ENCODE data around the gene TMEM106C. TPM values are rescaled to one million over a fixed set of nuclear protein-coding genes. Genes with fewer than 3 reads are reported as not detected.

Gene TMEM106C
- total and polyA plus RNA-seq, 4 donors, result 16.2 to 57.8 (median 25.2) TPM

DNA sequence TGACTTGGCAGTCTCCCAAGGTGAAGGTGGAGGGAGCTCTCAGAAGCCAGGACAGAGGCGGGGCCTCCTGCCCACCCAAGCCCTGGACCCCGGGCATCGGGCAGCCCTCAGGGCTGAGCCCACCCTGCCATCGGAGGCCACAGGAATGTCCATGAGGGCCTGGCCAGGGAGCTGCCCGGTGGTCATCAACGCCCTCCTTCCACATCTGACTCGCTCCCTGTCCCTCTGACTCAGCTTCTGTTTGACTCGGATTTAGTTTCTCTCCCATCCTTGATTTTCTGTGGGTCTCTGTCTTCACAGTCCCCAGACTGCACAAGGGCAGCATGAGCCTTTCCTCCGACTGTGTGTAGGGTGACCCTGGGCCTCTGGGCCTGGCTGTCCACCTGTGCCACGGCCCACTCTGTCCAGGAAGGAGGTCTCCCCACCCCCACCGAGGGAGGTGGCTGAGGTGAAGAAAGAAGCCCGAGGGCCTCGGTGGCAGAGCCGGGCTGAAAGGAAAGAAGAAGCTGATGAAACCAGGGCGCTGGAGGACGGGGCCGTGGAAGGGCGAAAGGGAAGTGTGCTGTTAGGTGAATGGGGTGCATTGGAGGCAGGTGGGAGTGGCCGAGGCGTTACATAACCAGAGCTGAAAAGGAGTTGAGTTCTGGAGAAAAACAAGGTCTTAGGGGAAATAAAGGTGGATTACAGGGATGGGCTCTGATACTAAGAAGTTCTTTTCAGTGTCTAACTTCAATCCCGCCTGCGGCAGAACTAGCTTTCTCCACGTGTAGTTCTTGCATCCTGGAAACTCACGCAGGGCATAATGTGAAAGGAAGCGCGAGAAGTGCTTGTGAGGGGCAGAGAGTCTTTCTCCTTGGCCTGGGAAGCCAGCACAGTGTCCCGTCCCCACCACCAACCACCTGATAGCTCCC is 16.7 kb upstream of the TMEM106C start:
- DNase-seq (ENCODE audit: low spot score), result no peak
- 81% methylated on average over 27 of the region's 27 CpGs for WGBS
- Histone ChIP-seq H3K4me1 (ENCODE audit: control insufficient read depth in 4 of 4, insufficient read depth in 4 of 4, low read length in 3 of 4) (peaks cover 2 to 18% (median 13%) of the 10 kb centered on the region in 4 donors), H3K9ac (ENCODE audit: low read depth in 1 of 2, low read length in 2 of 2) (no peak overlapping the region), H3K27ac (ENCODE audit: low read depth in 1 of 2, low read length in 2 of 2) (no peak overlapping the region), H3K27me3 (ENCODE audit: control insufficient read depth in 4 of 4, insufficient read depth in 4 of 4, low read length in 3 of 4) (no peaks in the 10 kb centered on the region), H3K36me3 (ENCODE audit: control insufficient read depth in 4 of 4, insufficient read depth in 3 of 4, low read depth in 1 of 4, low read length in 3 of 4) (no peaks in the 10 kb centered on the region), H3K4me3 (ENCODE audit: low read depth in 1 of 3, low read length in 3 of 3) (no peak overlapping the region), H3K9me3 (ENCODE audit: control insufficient read depth in 4 of 4, low read length in 3 of 4) (no peaks in the 10 kb centered on the region)
- TF ChIP-seq FOXA2 (IDR thresholded peaks at IDR 0.05) (no peak), YY1 (IDR thresholded peaks at IDR 0.05) (no peak), NR2F2 (IDR thresholded peaks at IDR 0.05) (no peak), EGR1 (IDR thresholded peaks at IDR 0.05; ENCODE audit: low read depth in 2 of 2) (no peak), HNF4G (IDR thresholded peaks at IDR 0.05) (no peak), RAD21 (IDR thresholded peaks at IDR 0.05) (no peak), FOXA1 (IDR thresholded peaks at IDR 0.05) (no peak), GABPA (IDR thresholded peaks at IDR 0.05 in 1 of 2, conservative IDR thresholded peaks at IDR 0.05 in 1 of 2) (no peak), RXRA (IDR thresholded peaks at IDR 0.05) (no peak), TAF1 (conservative IDR thresholded peaks at IDR 0.05) (no peak), SP1 (IDR thresholded peaks at IDR 0.05) (no peak), HNF4A (conservative IDR thresholded peaks at IDR 0.05) (no peak)
- TF ChIP-seq, protein P1, sequence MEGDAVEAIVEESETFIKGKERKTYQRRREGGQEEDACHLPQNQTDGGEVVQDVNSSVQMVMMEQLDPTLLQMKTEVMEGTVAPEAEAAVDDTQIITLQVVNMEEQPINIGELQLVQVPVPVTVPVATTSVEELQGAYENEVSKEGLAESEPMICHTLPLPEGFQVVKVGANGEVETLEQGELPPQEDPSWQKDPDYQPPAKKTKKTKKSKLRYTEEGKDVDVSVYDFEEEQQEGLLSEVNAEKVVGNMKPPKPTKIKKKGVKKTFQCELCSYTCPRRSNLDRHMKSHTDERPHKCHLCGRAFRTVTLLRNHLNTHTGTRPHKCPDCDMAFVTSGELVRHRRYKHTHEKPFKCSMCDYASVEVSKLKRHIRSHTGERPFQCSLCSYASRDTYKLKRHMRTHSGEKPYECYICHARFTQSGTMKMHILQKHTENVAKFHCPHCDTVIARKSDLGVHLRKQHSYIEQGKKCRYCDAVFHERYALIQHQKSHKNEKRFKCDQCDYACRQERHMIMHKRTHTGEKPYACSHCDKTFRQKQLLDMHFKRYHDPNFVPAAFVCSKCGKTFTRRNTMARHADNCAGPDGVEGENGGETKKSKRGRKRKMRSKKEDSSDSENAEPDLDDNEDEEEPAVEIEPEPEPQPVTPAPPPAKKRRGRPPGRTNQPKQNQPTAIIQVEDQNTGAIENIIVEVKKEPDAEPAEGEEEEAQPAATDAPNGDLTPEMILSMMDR (IDR thresholded peaks at IDR 0.05; ENCODE audit: low read depth, low read length, missing input control), result no peak
- TF ChIP-seq, protein P2, sequence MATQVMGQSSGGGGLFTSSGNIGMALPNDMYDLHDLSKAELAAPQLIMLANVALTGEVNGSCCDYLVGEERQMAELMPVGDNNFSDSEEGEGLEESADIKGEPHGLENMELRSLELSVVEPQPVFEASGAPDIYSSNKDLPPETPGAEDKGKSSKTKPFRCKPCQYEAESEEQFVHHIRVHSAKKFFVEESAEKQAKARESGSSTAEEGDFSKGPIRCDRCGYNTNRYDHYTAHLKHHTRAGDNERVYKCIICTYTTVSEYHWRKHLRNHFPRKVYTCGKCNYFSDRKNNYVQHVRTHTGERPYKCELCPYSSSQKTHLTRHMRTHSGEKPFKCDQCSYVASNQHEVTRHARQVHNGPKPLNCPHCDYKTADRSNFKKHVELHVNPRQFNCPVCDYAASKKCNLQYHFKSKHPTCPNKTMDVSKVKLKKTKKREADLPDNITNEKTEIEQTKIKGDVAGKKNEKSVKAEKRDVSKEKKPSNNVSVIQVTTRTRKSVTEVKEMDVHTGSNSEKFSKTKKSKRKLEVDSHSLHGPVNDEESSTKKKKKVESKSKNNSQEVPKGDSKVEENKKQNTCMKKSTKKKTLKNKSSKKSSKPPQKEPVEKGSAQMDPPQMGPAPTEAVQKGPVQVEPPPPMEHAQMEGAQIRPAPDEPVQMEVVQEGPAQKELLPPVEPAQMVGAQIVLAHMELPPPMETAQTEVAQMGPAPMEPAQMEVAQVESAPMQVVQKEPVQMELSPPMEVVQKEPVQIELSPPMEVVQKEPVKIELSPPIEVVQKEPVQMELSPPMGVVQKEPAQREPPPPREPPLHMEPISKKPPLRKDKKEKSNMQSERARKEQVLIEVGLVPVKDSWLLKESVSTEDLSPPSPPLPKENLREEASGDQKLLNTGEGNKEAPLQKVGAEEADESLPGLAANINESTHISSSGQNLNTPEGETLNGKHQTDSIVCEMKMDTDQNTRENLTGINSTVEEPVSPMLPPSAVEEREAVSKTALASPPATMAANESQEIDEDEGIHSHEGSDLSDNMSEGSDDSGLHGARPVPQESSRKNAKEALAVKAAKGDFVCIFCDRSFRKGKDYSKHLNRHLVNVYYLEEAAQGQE (IDR thresholded peaks at IDR 0.05), result no peak
- TF ChIP-seq, protein P3, sequence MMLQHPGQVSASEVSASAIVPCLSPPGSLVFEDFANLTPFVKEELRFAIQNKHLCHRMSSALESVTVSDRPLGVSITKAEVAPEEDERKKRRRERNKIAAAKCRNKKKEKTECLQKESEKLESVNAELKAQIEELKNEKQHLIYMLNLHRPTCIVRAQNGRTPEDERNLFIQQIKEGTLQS (IDR thresholded peaks at IDR 0.05), result no peak

DNA sequence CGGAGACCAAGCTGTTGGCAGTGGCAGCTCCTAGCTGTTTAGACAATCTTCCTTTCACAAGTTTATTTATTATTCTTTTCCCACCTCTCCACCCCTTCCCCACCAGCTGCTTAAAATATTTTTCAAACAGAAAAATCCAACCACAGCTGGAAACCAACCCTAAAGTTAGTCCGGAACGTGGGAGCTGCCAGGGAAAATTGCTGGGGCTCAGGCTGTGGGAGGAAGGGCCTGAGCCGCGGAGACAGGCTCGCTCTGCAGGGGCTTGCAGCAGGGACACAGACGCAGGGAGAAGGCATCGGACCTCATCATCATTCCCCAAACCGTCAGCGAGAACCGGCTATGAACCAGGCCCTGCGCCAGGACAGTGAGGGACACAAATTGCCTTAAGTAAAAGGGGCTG is 16.1 kb upstream of the TMEM106C start:
- Histone ChIP-seq H3K27ac (ENCODE audit: low read depth in 1 of 2, low read length in 2 of 2) (no peak overlapping the region), H3K36me3 (ENCODE audit: control insufficient read depth in 4 of 4, insufficient read depth in 3 of 4, low read depth in 1 of 4, low read length in 3 of 4) (no peaks in the 10 kb centered on the region), H3K9me3 (ENCODE audit: control insufficient read depth in 4 of 4, low read length in 3 of 4) (no peaks in the 10 kb centered on the region), H3K27me3 (ENCODE audit: control insufficient read depth in 4 of 4, insufficient read depth in 4 of 4, low read length in 3 of 4) (no peaks in the 10 kb centered on the region), H3K4me1 (ENCODE audit: control insufficient read depth in 4 of 4, insufficient read depth in 4 of 4, low read length in 3 of 4) (peaks cover 2 to 18% (median 13%) of the 10 kb centered on the region in 4 donors), H3K9ac (ENCODE audit: low read depth in 1 of 2, low read length in 2 of 2) (no peak overlapping the region), H3K4me3 (ENCODE audit: low read depth in 1 of 3, low read length in 3 of 3) (no peak overlapping the region)
- WGBS, result 91% methylated on average over 12 of the region's 12 CpGs
- DNase-seq (ENCODE audit: low spot score), result no peak
- TF ChIP-seq, protein P4, sequence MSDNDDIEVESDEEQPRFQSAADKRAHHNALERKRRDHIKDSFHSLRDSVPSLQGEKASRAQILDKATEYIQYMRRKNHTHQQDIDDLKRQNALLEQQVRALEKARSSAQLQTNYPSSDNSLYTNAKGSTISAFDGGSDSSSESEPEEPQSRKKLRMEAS (IDR thresholded peaks at IDR 0.05), result no peak
- TF ChIP-seq YY1 (IDR thresholded peaks at IDR 0.05) (no peak), FOXA1 (IDR thresholded peaks at IDR 0.05) (no peak), HNF4G (IDR thresholded peaks at IDR 0.05) (no peak), SP1 (IDR thresholded peaks at IDR 0.05) (no peak), EGR1 (IDR thresholded peaks at IDR 0.05; ENCODE audit: low read depth in 2 of 2) (no peak)

All from liver (tissue), 9 donors.